Activated CD4-positive, alpha-beta T cell treated with anti-CD3 and anti-CD28 coated beads, Interleukin-2, amount 50 U/mL, for 24 hours (primary cell): ENCODE results near the gene TMEM242.

Experiments used
- DNase-seq, 2 donors: peaks; one replicate each; pipeline ENCODE4 v3.0.0-alpha.2; 2020; ENCODE audit warnings: low read depth in 1 of 2, low spot score in 1 of 2

Gene TMEM242

DNA sequence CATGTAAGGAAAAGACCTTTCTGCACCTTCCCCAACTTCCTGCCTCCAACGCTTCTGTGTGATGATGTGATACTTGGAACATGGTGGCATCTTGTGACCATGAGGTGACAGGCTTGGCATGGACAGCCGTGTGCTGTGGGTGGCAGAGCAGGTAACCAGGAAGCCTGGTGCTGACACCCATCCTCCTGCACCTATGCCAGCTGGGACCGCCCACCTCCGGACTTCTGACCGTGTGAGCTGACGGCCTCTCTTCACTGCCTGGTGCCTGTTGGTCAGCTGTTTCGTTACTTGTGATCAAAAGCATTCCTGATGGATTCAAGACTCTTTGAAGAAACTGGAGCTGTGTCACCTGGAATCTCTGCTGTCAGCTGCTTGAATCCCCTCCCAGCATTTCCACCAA is 70.3 kb downstream of the TMEM242 start:
- DNase-seq, result no peak

DNA sequence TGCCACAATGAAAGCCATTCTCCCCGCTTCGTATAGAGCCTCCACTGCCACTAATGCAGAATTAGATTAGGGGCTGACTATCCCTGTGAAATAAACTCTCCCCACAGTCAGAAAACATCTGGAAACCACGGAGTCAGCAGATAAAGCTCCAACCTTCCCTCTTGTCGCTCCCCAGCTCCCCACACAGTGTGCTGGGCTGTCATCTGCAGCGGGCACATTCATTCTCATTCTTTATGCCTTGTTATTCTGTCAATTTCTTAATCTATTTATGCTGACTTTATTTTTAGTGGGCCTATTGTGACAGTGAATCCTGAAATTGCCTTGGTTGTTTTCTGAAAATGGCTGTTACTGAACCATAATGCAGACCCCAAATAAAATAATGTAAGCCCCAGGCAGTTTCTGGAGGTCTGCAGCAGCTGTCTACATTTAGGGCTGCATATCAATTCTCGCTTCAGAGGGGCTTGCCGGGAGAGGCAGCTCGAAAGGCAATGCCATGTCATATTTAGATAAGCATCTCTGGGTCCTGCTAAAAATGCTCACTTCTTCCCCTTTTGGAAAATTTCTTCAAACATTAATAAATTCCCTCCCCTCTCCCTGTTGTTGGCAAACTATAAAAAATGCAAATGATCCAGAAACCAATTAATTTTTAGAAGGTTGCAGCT is 71.6 kb downstream of the TMEM242 start:
- no peak for DNase-seq

DNA sequence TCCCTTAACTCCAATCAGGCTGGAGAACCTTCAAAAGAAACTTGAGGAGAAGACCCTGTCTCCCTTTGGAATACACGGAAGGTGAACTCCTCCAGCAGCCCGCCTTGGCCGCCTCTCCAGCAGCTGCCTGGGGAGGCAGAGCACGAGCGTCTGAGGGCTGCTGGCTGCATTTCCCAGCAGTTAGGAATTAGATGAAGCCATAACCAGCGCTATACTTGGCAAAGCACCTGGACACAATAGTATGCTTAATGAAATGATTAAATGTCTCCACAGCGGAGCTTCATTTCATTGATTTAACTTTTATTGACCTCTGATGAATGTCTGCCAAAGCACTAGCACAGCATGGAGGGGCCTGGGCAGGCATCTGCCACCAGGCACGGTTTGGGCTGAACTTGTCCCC is 73.5 kb downstream of the TMEM242 start:
- no peak for DNase-seq

DNA sequence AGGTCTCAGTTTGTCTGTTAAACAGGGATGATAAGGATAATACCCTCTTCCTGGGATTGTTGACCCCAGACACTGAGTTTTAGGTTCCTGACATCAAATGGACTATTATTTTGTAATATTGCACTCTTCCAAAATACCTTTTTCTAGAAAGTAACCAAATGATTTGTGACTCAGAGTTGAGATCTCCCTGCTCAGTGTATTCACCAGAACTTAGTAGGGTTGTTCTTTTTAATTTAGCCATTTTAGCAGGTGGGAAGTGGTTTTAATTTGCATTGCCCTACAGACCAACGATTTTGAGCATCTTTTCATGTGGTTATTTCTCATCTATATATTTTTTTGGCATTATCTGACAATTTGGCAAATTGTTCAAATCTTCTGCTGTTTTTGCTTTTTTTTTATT is 75.1 kb downstream of the TMEM242 start:
- no peak for DNase-seq

DNA sequence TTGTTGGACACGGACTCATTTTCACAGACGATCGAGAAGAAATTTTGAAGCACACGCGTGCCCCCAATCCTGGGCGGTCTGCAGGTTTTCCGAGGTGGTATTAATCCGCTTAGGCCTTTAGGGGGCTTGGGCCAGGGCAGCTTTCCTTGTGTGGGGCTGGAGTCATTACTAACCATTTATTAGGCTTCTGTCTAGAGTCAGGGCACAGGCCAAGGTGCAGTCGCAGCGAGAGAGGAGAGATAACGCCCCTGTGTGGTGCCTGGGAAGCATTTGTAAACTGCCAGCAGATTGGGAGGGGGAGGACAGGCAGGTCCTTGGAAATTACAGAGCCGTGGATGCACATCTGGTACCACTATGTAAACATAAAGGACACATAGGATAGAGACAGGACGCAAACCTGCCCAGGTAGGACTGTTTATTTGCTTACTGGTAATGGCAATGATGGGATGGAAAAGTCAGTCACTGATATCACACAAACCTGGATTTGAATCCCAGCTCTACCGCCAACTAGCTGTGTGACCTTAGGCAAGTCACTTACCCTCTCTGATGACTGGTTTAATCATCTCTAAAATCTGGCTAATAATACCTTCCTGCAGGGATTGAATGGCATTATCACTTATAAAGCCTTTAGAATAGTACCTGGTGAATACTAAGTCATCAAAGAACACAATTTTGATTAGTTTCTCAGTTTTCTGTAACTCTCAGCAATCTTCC is 76.4 kb downstream of the TMEM242 start:
- DNase-seq, result no peak

DNA sequence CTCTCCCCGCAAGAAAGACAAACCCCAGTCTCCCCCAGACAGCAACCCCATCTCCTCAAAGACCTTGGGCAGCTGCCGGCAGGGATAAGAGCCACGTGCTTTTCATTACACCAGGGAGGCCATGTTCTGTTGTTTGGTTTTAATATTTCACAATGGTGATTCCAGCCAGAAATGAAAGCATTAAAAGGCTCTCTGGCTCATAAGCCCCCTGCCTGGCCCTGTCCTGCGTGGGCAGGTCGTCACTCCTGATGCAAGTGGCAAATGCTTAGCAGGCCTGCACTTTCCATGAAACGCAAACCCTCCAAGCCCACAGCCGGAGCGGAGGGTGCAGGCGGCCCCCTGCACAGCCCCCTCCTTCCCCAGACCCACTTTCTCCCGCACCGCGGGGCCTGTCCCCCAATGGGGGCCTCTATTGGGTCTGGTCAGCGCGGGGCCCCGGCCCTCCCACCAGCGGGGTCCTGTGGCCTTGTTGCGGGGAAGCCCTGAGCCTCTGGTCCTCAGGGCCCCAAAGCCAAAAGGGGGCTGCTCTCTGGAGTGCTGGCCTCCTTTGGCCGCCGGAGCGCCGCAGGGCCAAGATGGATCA is 77.2 kb downstream of the TMEM242 start:
- no peak for DNase-seq

DNA sequence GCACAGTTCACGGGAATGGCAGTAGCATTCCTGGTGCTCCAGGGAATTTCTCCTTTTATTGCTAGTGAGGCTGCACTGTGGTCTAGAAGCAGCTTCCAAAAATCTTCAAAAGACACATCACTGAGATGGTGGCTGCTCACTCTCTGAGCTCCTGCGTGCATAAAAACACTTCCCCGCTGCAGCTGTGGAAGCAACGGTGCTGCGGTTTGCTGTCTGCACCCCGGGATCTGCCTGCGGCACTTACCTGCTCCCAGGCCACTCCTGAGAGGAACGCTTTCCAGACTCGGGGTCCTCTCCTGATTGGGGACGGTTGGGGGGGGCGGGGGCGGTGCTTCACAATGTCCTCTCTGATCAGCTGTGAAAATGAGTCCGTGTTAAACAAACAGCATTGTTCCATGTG is 77.9 kb downstream of the TMEM242 start:
- DNase-seq, result no peak

DNA sequence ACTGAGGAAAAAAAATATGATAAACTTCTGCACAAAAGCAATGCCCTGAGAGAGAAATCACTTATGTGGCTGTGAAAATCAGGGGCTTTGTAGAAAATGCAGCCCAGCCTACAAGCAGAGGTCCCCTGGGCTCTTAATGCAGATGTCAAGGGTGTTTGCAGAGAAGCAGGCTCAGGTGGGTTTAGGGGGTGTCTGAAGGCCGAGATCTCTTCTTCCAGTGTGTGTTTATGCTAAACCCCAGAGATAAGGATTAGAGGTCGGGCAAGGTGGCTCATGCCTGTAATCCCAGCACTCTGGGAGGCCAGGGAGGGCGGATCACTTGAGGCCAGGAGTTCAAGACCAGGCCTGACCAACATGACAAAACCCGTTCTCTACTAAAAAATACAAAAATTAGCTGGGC is 78.5 kb downstream of the TMEM242 start:
- no peak for DNase-seq

DNA sequence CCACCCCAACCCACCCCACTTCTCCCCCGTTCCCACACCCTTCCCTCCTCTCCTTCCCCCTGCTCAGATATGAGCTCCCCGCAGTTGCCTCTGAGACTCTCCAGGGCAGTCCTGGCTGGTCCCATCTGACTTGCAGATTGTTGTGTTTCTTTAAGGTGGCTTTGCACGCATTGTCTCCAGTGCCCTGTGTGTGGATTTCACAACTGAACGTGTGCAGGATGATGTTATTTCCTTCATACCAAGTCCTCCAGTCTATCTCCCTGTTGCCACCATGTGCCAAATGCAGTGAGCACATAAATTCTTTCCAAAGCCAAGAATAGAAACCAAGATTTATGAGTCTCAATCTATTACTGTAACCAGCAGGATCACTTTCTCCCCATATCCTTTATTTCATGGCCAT is 79.1 kb downstream of the TMEM242 start:
- DNase-seq, result no peak

DNA sequence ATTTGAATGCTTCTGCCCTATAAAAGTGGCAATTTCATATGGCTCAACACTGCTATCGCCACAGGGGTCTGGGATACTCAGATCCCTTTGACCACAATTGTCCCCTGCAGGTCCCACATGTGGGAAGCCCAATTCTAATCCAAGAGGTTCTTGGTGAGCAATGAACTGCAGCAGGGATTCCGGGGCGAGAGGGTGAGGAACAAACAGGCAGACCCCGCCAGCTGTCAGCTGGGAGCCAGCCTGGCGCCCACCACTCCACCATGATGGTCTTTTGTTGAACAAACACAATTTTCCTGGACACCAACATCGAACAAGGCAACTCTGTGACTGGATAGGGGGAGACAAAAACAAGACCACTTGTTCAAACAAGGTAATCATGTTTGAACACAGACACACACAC is 80.5 kb downstream of the TMEM242 start:
- no peak for DNase-seq

DNA sequence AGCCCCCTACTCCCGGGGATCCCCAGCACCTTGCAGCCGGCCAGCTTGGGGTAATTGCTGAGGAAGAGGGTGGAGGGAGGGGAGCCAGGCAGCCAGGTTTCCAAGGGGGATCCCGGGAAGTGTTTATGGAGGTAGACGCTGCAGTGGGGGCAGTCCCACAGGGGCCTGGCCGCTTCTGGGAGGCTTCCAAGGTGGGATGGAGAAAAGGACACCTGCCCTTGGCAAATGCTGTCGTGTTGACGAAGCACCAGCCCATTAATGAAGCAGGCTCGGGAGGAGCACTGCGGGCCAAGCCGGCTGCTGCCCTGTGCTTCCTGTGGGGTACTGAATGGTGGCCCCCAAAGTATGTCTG is 82.4 kb downstream of the TMEM242 start:
- DNase-seq, result no peak

DNA sequence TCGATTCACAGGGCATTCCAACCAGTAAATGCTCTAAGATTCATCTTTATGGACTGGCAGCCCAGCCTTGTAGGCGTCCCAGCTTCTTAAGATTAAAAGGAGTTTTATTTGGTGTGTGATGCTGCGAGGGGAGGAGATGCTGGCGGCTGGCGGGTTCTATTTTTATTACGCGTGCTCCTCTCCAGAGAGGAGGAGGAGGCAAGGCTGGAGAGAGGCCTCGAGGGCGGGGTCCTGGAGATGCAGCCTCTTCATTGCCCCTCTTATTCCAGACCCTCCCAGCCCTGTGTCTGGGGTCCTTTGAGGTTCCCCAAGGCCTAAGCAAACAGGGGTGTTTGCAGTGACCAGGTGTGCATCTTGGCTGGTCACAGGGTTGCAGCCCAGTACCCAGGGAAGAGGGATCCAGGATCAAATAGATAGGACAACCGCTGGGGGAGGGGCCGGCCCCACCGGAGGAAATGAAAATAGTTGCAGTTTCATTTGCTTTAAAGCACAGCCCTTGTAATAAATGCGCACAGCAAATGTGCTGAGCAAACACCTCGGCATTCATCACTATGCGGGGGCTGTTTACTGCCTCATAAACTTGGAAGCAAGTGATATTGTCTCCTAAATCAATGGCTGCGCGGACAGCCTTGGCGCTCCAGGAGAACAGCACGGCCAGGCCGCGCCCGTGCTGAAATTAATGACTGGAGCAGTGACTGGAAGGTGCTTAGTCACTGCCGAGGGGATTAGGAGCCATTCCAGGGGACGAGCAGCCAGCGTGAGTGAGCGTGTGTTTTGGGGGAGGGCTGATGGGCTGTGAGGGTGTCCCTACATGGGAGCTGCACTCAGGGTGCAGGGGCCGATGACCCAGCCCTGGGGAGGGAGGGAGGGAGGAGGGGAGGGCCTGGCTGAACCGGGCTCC is 83.0 kb downstream of the TMEM242 start:
- DNase-seq, result no peak

DNA sequence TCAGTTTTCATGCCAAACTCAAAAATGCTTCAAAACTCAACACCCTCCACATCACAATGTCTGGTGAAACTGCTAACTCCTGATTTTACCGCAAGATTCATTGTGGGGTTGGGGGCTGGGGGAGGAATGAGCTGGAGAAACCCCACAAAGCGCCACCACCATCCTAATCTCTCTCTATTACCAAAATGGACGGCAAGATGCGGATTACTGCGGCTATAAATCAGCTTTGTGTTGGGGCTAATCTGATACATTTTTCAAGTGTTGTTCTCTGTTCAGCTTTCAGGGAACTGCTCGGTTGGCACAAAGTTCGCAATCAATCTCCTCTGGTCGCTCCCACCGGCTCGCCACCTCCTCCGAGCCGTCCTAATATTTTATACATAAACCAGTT is 83.7 kb downstream of the TMEM242 start:
- DNase-seq, result no peak
